MCF 10A (cell line): ENCODE measurements around the gene IER3. TPM values are rescaled to one million over a fixed set of nuclear protein-coding genes. Genes with fewer than 3 reads are reported as not detected.

Source experiments
- BruUV-seq: library from RNA; stranded (reverse); fragments of 400-500 nt; replicated peaks from 2 replicates; lab custom pipeline; 2021; lab: Mats Ljungman, UMichigan
- CTCF ChIA-PET: fragments of 300-600 bp; sonication (Branson Sonifier 250); formaldehyde crosslinking; extraction: SDS; loops from one replicate; lab custom pipeline; 2021; ENCODE audit warnings: antibody characterized with exemption, inconsistent platforms; lab: Yijun Ruan, JAX
- POLR2A ChIA-PET: fragments of 300-600, 350-650 bp; sonication (Branson Sonifier 250); formaldehyde crosslinking; extraction: SDS; loops from one replicate; lab custom pipeline; 2020; ENCODE audit warnings: antibody characterized with exemption, inconsistent platforms; lab: Yijun Ruan, JAX
- DNase-seq: peaks from one replicate; pipeline ENCODE4 v3.0.0-alpha.2; 2018; ENCODE audit not compliant: unreplicated experiment
- H3K27ac Mint-ChIP-seq: one replicate; pipeline ENCODE4 v1.8.0; 2022; ENCODE audit warnings: mild to moderate bottlenecking, low read depth, mixed read lengths; ENCODE audit not compliant: unreplicated experiment
- H3K27me3 Mint-ChIP-seq: one replicate; pipeline ENCODE4 v1.8.0; 2022; ENCODE audit warnings: mixed read lengths; ENCODE audit not compliant: insufficient read depth, unreplicated experiment
- H3K36me3 Mint-ChIP-seq: one replicate; pipeline ENCODE4 v1.8.0; 2022; ENCODE audit warnings: mild to moderate bottlenecking, moderate library complexity, mixed read lengths; ENCODE audit not compliant: insufficient read depth, unreplicated experiment
- H3K4me1 Mint-ChIP-seq: one replicate; pipeline ENCODE4 v1.8.0; 2022; ENCODE audit warnings: mixed read lengths; ENCODE audit not compliant: insufficient read depth, unreplicated experiment
- H3K4me3 Mint-ChIP-seq: one replicate; pipeline ENCODE4 v1.8.0; 2022; ENCODE audit warnings: mild to moderate bottlenecking, moderate library complexity, mixed read lengths; ENCODE audit not compliant: unreplicated experiment
- H3K9me3 Mint-ChIP-seq: one replicate; pipeline ENCODE4 v1.8.0; 2022; ENCODE audit warnings: mixed read lengths; ENCODE audit not compliant: unreplicated experiment
- intact Hi-C: fragments of 100-400 bp; cut with micrococcal nuclease; formaldehyde crosslinking; loops from 2 replicates; pipeline ENCODE4 v1.14.1; 2022
- total RNA-seq: library from RNA; stranded (reverse); gene quantifications from 2 replicates; pipeline ENCODE4 v1.2.3, GENCODE V29; 2022
- TF ChIP-seq, protein P1 (sequence below): fragments of 200-600 bp; IDR thresholded peaks from one replicate; pipeline ENCODE4 v1.8.0; 2022; ENCODE audit warnings: antibody characterized with exemption, mild to moderate bottlenecking; ENCODE audit not compliant: unreplicated experiment

IER3 gene
- total RNA-seq, 1 experiment from 2014 or later = 192 TPM

- Mint-ChIP-seq H3K36me3 (no peaks in the 10 kb centered on the region), H3K4me1 (peaks cover 34% of the 10 kb centered on the region), H3K9me3 (no peaks in the 10 kb centered on the region), H3K27me3 (no peaks in the 10 kb centered on the region), H3K4me3 (peak overlapping the region; percentile 48), H3K27ac (peak overlapping the region; percentile 76)
- intact Hi-C loops = loop anchor here (1.0 kb wide), 2 partner anchors 18 to 44 kb away; no protein-coding TSS in a partner anchor
- CTCF ChIA-PET = interaction anchor here (0.9 to 2.1 kb wide), 13 partner anchors 13 to 107 kb away, joined by 3 to 11 read pairs (median 5); no protein-coding TSS in a partner anchor
- BruUV-seq = TSS peak; percentile 68
- no peak for DNase-seq
- POLR2A ChIA-PET = interaction anchor here (0.7 to 5.1 kb wide), 21 partner anchors 9 to 317 kb away, joined by 3 to 74 read pairs (median 7); partner anchors contain the start of genes DDR1, FLOT1 and IER3
- TF ChIP-seq, protein P1, sequence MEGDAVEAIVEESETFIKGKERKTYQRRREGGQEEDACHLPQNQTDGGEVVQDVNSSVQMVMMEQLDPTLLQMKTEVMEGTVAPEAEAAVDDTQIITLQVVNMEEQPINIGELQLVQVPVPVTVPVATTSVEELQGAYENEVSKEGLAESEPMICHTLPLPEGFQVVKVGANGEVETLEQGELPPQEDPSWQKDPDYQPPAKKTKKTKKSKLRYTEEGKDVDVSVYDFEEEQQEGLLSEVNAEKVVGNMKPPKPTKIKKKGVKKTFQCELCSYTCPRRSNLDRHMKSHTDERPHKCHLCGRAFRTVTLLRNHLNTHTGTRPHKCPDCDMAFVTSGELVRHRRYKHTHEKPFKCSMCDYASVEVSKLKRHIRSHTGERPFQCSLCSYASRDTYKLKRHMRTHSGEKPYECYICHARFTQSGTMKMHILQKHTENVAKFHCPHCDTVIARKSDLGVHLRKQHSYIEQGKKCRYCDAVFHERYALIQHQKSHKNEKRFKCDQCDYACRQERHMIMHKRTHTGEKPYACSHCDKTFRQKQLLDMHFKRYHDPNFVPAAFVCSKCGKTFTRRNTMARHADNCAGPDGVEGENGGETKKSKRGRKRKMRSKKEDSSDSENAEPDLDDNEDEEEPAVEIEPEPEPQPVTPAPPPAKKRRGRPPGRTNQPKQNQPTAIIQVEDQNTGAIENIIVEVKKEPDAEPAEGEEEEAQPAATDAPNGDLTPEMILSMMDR = no peak
These were observed 25.6 kb upstream of the IER3 start for GRCh38 chr6:30769853-30770524.

DNA sequence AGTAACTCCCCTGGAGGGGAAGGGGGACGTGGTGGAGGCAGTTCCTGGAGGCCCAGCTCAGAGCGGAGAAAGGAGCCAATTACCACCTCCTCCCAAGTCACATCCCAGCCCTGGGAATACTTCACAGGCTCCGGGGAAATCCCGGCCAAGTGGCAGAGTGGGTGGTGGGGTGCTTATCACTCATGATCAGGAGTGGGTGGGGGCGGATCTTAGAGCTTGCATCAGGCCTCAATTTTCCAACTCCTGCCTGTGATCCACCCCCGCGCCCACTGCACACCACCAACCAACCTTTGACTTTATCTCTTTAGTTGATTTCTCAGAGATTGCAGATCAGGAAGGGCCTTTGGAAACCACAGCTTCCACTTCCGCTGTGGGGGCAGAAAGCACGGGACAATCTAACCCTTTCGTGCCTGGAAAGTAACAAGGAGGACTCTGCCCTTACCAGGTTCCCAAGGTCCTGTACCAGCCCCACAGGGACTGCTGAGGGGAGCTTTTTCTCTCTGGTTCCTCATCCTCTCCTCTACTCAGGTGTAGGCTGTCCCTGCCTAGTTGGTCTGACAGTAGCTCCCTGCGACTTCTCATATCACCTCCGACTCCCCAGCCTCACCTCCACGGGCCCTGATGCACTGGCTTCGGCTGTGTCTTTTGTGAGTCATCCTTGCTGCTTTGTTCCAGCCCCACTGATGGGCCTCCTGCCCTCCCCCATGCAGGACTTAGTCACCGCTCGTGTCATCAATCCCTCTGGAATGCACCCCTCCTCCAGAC is 24.9 kb upstream of the IER3 start:
- Mint-ChIP-seq H3K9me3 (no peaks in the 10 kb centered on the region), H3K4me1 (peaks cover 36% of the 10 kb centered on the region), H3K4me3 (peak overlapping the region; percentile 48), H3K27ac (peak overlapping the region; percentile 76), H3K27me3 (no peaks in the 10 kb centered on the region), H3K36me3 (no peaks in the 10 kb centered on the region)
- BruUV-seq = TSS peak; percentile 90
- TF ChIP-seq, protein P1 = no peak
- ChIA-PET CTCF (interaction anchor here (0.7 to 2.1 kb wide), 17 partner anchors 12 to 144 kb away, joined by 3 to 11 read pairs (median 5); no protein-coding TSS in a partner anchor), POLR2A (interaction anchor here (0.6 to 5.1 kb wide), 24 partner anchors 8 to 318 kb away, joined by 3 to 74 read pairs (median 5); partner anchors contain the start of genes DDR1, FLOT1 and IER3)
- peak; percentile 94 for DNase-seq
- intact Hi-C loops = loop anchor here (1.0 kb wide), 2 partner anchors 17 to 45 kb away; no protein-coding TSS in a partner anchor

DNA sequence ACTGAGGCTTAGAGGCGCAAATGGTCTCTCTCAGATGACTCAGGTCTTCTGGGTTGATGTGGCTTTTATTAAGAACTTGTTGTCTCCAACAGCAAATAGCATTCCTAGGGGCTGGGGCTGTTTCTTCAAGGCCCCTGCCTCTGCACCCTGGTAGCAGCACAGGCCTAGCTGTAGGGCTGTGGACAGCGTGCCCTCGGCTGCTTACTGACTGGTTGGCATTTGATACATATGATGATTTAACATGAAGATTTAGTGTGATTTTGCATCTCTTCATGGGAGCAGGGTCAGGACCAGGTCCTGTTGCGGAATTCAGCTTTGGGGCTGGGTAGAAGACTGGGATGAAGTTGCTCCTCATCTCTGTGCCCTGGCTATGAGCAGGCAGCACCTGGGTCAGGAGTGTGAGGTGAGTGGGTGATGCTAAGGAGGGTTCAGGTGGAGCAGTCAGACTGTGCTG is 24.3 kb upstream of the IER3 start:
- no peaks in the 10 kb centered on the region for H3K36me3 Mint-ChIP-seq

More for the DNA sequence above, 24.3 kb upstream of the IER3 start:
- TF ChIP-seq, protein P1 = no peak
- ChIA-PET CTCF (interaction anchor here (0.8 to 2.1 kb wide), 9 partner anchors 11 to 145 kb away, joined by 3 to 11 read pairs (median 5); no protein-coding TSS in a partner anchor), POLR2A (interaction anchor here (0.6 to 5.1 kb wide), 17 partner anchors 8 to 319 kb away, joined by 3 to 74 read pairs (median 8); partner anchors contain the start of genes DDR1, FLOT1 and IER3)
- H3K27ac Mint-ChIP-seq = peak overlapping the region; percentile 76
- intact Hi-C loops = loop anchor here (1.0 kb wide), 2 partner anchors 16 to 46 kb away; no protein-coding TSS in a partner anchor
- no peaks in the 10 kb centered on the region for H3K9me3 Mint-ChIP-seq
- peaks cover 37% of the 10 kb centered on the region for H3K4me1 Mint-ChIP-seq
- no peak for DNase-seq
- BruUV-seq = no TSS peak
- H3K27me3 Mint-ChIP-seq = no peaks in the 10 kb centered on the region
- H3K4me3 Mint-ChIP-seq = no peak overlapping the region
